Esophagus muscularis mucosa (tissue), 4 donors: ENCODE measurements around the gene FBXO34. TPM values are rescaled to one million over a fixed set of nuclear protein-coding genes. Genes with fewer than 3 reads are reported as not detected.

Experiments
- DNase-seq: peaks from one replicate; pipeline ENCODE4 v3.0.0-alpha.2; 2017; ENCODE audit errors: extremely low spot score
- H3K27ac ChIP-seq, 4 donors: fragments of 200-600 bp; sonication (generic); replicated peaks in 1 of 4; 1 replicate in 3 of 4; 2 replicates in 1 of 4; pipeline ENCODE4 v1.5.1; 2016 to 2019; ENCODE audit warnings: mild to moderate bottlenecking in 1 of 4
- H3K27me3 ChIP-seq, 4 donors: fragments of 200-600 bp; sonication (generic); one replicate each; pipeline versions ENCODE4 v1.5.1 to v1.6.0; 2016 to 2019
- H3K36me3 ChIP-seq, 4 donors: fragments of 200-600 bp; sonication (generic); one replicate each; pipeline ENCODE4 v1.5.1; 2016 to 2019
- H3K4me1 ChIP-seq, 4 donors: fragments of 200-600 bp; sonication (generic); one replicate each; pipeline ENCODE4 v1.5.1; 2016 to 2019
- H3K4me3 ChIP-seq, 4 donors: fragments of 200-600 bp; sonication (generic); 1 replicate in 2 of 4; 2 replicates in 2 of 4; pipeline ENCODE4 v1.5.1; 2016 to 2019; ENCODE audit warnings: mild to moderate bottlenecking in 4 of 4, moderate library complexity in 1 of 4
- H3K9me3 ChIP-seq, 4 donors: fragments of 200-600 bp; sonication (generic); 1 replicate in 3 of 4; 2 replicates in 1 of 4; pipeline ENCODE4 v1.5.1; 2016 to 2019
- EP300 ChIP-seq: sonication (generic); formaldehyde crosslinking; IDR thresholded peaks from one replicate; pipeline ENCODE4 v1.6.1; 2017; ENCODE audit warnings: antibody characterized with exemption
- POLR2A ChIP-seq: fragments of 450-650 bp; IDR thresholded peaks from one replicate; pipeline ENCODE4 v1.6.1; 2017; ENCODE audit warnings: antibody characterized with exemption, moderate library complexity, mild to moderate bottlenecking, low read depth
- POLR2AphosphoS5 ChIP-seq, 2 donors: sonication (generic); formaldehyde crosslinking; IDR thresholded peaks; one replicate each; pipeline ENCODE4 v1.6.1; 2017; ENCODE audit warnings: antibody characterized with exemption in 2 of 2
- WGBS: methylation state at CpG from one replicate; pipeline ENCODE4 v1.1.5; 2018; 5-methylcytosine and 5-hydroxymethylcytosine counted together
- intact Hi-C: fragments of 100-400 bp; cut with DNase I; formaldehyde crosslinking; loops from one replicate; pipeline ENCODE4 v1.15.1; 2023
- total RNA-seq, 4 donors: library from RNA; depleted of rRNA; stranded (reverse); fragments of >200 nt; gene quantifications; one replicate each; pipeline versions ENCODE4 v1.1.0 to v1.2.1, GENCODE V29; 2016
- TF ChIP-seq, protein P1 (sequence below), 3 experiments: fragments of 200-600 bp in 2 of 3; fragments of 450-650 bp in 1 of 3; sonication (generic) in 2 of 3; IDR thresholded peaks; one replicate each; pipeline ENCODE4 v1.5.1; 2017 to 2019; ENCODE audit warnings: antibody characterized with exemption in 3 of 3, mild to moderate bottlenecking in 2 of 3, moderate library complexity in 1 of 3

Gene FBXO34
- total RNA-seq, 4 donors from 2014 or later: 16.2 to 22.0 (median 20.4) TPM

DNA sequence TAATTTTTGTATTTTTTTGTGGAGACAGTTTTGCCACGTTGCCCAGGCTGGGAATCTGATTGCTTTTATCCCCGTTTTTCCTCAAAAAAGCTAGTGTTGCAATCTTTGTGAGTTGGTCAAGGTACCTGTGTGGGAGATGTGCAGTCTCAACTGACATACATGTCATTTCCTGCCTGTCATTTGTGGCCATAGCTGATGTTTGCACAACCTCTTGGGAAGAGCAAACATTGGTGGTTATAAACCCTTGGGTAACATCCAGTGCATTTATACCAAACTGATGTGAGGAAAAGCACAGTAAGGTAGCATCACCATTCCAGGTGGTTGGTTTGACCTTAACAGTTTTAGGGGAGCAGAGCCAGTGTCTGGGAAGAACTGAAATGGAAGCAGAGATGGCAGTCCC is 85.7 kb downstream of the FBXO34 start:
- DNase-seq: no peak
- 86% methylated on average over 2 of the region's 2 CpGs for WGBS
- Histone ChIP-seq H3K4me1 (peaks cover 0 to 7% (median 3%) of the 10 kb centered on the region in 4 donors), H3K4me3 (no peak overlapping the region), H3K27ac (no peak overlapping the region), H3K9me3 (no peaks in the 10 kb centered on the region), H3K36me3 (peaks cover 0 to 40% (median 28%) of the 10 kb centered on the region in 4 donors), H3K27me3 (no peaks in the 10 kb centered on the region)
- intact Hi-C loops: loop anchor here (5.0 kb wide), 1 partner anchor 90 kb away; no protein-coding TSS in a partner anchor
- TF ChIP-seq POLR2A (no peak), EP300 (no peak)
- TF ChIP-seq, protein P1, sequence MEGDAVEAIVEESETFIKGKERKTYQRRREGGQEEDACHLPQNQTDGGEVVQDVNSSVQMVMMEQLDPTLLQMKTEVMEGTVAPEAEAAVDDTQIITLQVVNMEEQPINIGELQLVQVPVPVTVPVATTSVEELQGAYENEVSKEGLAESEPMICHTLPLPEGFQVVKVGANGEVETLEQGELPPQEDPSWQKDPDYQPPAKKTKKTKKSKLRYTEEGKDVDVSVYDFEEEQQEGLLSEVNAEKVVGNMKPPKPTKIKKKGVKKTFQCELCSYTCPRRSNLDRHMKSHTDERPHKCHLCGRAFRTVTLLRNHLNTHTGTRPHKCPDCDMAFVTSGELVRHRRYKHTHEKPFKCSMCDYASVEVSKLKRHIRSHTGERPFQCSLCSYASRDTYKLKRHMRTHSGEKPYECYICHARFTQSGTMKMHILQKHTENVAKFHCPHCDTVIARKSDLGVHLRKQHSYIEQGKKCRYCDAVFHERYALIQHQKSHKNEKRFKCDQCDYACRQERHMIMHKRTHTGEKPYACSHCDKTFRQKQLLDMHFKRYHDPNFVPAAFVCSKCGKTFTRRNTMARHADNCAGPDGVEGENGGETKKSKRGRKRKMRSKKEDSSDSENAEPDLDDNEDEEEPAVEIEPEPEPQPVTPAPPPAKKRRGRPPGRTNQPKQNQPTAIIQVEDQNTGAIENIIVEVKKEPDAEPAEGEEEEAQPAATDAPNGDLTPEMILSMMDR (IDR thresholded peaks at IDR 0.05): no peak

DNA sequence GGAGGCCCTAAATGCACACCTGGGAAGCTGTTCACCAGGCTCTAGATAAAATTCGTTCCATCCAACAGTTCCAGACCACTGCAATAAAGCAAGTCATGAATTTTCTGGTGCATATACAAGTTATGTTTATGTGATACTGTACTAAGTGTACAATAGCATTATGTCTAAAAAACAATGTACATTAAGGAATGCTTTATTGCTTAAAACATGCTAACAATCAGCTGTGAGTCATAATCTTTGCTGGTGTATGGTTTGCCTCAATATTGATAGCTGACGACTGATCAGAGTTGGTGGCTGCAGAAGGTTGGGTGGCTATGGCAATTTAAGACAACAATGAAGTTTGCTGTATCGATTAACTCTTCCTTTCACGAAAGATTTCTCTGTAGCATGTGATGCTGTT is 88.1 kb downstream of the FBXO34 start:
- intact Hi-C loops: loop anchor here (5.0 kb wide), 1 partner anchor 92 kb away; no protein-coding TSS in a partner anchor
- Histone ChIP-seq H3K9me3 (no peaks in the 10 kb centered on the region), H3K27me3 (no peaks in the 10 kb centered on the region), H3K4me3 (no peak overlapping the region), H3K27ac (no peak overlapping the region), H3K4me1 (peaks cover 0 to 7% (median 3%) of the 10 kb centered on the region in 4 donors), H3K36me3 (peaks cover 0 to 34% (median 15%) of the 10 kb centered on the region in 4 donors)
- DNase-seq: no peak
- 99% methylated on average over 4 of the region's 4 CpGs for WGBS
- TF ChIP-seq, protein P1 (IDR thresholded peaks at IDR 0.05): no peak
- TF ChIP-seq POLR2A (no peak), EP300 (no peak), POLR2AphosphoS5 (IDR thresholded peaks at IDR 0.05) (no peak)

GRCh38 chr14:55361190-55361589 is 90.0 kb downstream of the FBXO34 start:
- Histone ChIP-seq H3K36me3 (peaks cover 4 to 32% (median 13%) of the 10 kb centered on the region in 4 donors), H3K4me1 (no peaks in the 10 kb centered on the region), H3K9me3 (no peaks in the 10 kb centered on the region), H3K27ac (no peak overlapping the region), H3K27me3 (no peaks in the 10 kb centered on the region), H3K4me3 (no peak overlapping the region)
- no peak for DNase-seq
- intact Hi-C loops: no loop called here
- 93% methylated on average over 2 of the region's 2 CpGs for WGBS
- TF ChIP-seq POLR2A: no peak
- TF ChIP-seq, protein P1 (IDR thresholded peaks at IDR 0.05): no peak
- no peak for TF ChIP-seq EP300
- no peak for TF ChIP-seq POLR2AphosphoS5 (IDR thresholded peaks at IDR 0.05)

DNA sequence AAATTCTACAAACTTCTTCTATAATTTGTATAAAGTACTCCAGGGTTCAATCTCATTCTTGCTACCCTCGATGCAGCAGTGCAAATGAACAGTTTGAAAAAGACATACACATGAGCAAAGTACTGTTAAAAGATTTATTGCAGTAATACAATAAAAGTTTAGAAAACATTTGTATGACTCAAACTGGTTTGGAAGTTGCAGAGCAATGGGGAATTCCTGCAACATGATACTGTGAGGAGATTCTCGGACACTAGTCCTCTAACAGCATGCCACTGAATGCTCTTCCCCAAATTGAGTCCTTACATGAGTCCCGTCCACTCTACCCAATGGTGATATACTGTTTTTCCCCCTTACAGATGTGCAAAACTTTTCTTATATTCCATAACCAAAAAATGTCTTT is 95.0 kb downstream of the FBXO34 start:
- WGBS: 52% methylated on average over 3 of the region's 3 CpGs
- Histone ChIP-seq H3K27ac (no peak overlapping the region), H3K4me3 (no peak overlapping the region), H3K27me3 (no peaks in the 10 kb centered on the region), H3K4me1 (no peaks in the 10 kb centered on the region), H3K9me3 (no peaks in the 10 kb centered on the region), H3K36me3 (peaks cover 21 to 66% (median 42%) of the 10 kb centered on the region in 4 donors)
- intact Hi-C loops: no loop called here
- no peak for DNase-seq
- TF ChIP-seq POLR2A: no peak
- TF ChIP-seq, protein P1 (IDR thresholded peaks at IDR 0.05): no peak
- TF ChIP-seq EP300: no peak
- TF ChIP-seq POLR2AphosphoS5 (IDR thresholded peaks at IDR 0.05): no peak

GRCh38 chr14:55370883-55371455 is 99.7 kb downstream of the FBXO34 start:
- no peak for DNase-seq
- Histone ChIP-seq H3K27me3 (no peaks in the 10 kb centered on the region), H3K9me3 (no peaks in the 10 kb centered on the region), H3K27ac (no peak overlapping the region), H3K4me3 (no peak overlapping the region), H3K4me1 (no peaks in the 10 kb centered on the region), H3K36me3 (peaks cover 17 to 91% (median 48%) of the 10 kb centered on the region in 4 donors)
- intact Hi-C loops: no loop called here
- WGBS: 84% methylated on average over 11 of the region's 11 CpGs
- TF ChIP-seq POLR2AphosphoS5 (IDR thresholded peaks at IDR 0.05) (no peak), POLR2A (no peak), EP300 (no peak)
- TF ChIP-seq, protein P1 (IDR thresholded peaks at IDR 0.05): no peak
